OCI-LY7 (cell line): Measurements from ENCODE around the gene PDILT. TPM values are rescaled to one million over a fixed set of nuclear protein-coding genes. Genes with fewer than 3 reads are reported as not detected.

Experiments
- BruUV-seq: library from RNA; stranded (reverse); fragments of 400-500 nt; replicated peaks from 2 replicates; lab custom pipeline; 2021; lab: Mats Ljungman, UMichigan
- CTCF ChIA-PET: fragments of 300-600 bp; sonication (Branson Sonifier 250); formaldehyde crosslinking; loops from one replicate; lab custom pipeline; 2022; ENCODE audit warnings: antibody characterized with exemption; ENCODE audit not compliant: unreplicated experiment; lab: Charles Lee
- POLR2A ChIA-PET: fragments of 300-600 bp; sonication (Branson Sonifier 250); formaldehyde crosslinking; loops from one replicate; lab custom pipeline; 2022; ENCODE audit warnings: antibody characterized with exemption; lab: Charles Lee
- DNase-seq: peaks from one replicate; pipeline ENCODE4 v3.0.0-alpha.2; 2015; ENCODE audit warnings: low spot score
- H2AFZ ChIP-seq: fragments of 200-600 bp; sonication (generic), shearing (Covaris generic); 2 replicates; pipeline ENCODE4 v1.6.1; 2014; ENCODE audit warnings: mild to moderate bottlenecking, antibody characterized with exemption, low read length, moderate library complexity
- H3K27ac ChIP-seq: fragments of 200-600 bp; sonication (generic); 2 replicates; pipeline ENCODE4 v1.5.1; 2014; ENCODE audit warnings: mixed run types, low read depth, mild to moderate bottlenecking, moderate library complexity, low read length, inconsistent platforms; ENCODE audit not compliant: poor library complexity, severe bottlenecking
- H3K36me3 ChIP-seq: fragments of 200-600 bp; sonication (generic); 2 replicates; pipeline ENCODE4 v1.6.1; 2014; ENCODE audit warnings: mild to moderate bottlenecking, antibody characterized with exemption, low read length, moderate library complexity, mixed read lengths; ENCODE audit not compliant: insufficient read depth
- H3K4me1 ChIP-seq: fragments of 200-600 bp; sonication (generic); 2 replicates; pipeline ENCODE4 v1.5.1; 2014; ENCODE audit warnings: mild to moderate bottlenecking, low read length; ENCODE audit not compliant: insufficient read depth, poor library complexity, severe bottlenecking
- H3K4me2 ChIP-seq: fragments of 200-600 bp; sonication (generic); 2 replicates; pipeline ENCODE4 v1.6.1; 2014; ENCODE audit warnings: mild to moderate bottlenecking, low read length
- H3K4me3 ChIP-seq: fragments of 200-600 bp; sonication (generic); 2 replicates; pipeline ENCODE4 v1.5.1; 2014; ENCODE audit warnings: mild to moderate bottlenecking, low read depth, low read length; ENCODE audit not compliant: poor library complexity, severe bottlenecking
- H3K79me2 ChIP-seq: fragments of 200-600 bp; sonication (generic); 2 replicates; pipeline ENCODE4 v1.6.1; 2016; ENCODE audit warnings: low read depth, mild to moderate bottlenecking, low read length, moderate library complexity, mixed read lengths; ENCODE audit not compliant: insufficient read depth
- H3K9me2 ChIP-seq: fragments of 200-600 bp; sonication (generic); 2 replicates; pipeline ENCODE4 v1.6.1; 2016; ENCODE audit warnings: mild to moderate bottlenecking, low read length, mixed read lengths; ENCODE audit not compliant: insufficient read depth
- H3K9me3 ChIP-seq: fragments of 200-600 bp; sonication (generic); 2 replicates; pipeline ENCODE4 v1.6.1; 2014; ENCODE audit warnings: mild to moderate bottlenecking, mixed run types, low read length, mixed read lengths
- H4K20me1 ChIP-seq: fragments of 200-600 bp; sonication (generic); 2 replicates; pipeline ENCODE4 v1.6.1; 2014; ENCODE audit warnings: mild to moderate bottlenecking, antibody characterized with exemption, low read length, moderate library complexity, mixed read lengths; ENCODE audit not compliant: insufficient read depth
- EZH2phosphoT487 ChIP-seq: fragments of 200-600 bp; sonication (generic); IDR thresholded peaks from 2 replicates; pipeline ENCODE4 v1.6.1; 2018; ENCODE audit warnings: low read depth, borderline replicate concordance, mild to moderate bottlenecking, mixed run types, antibody characterized with exemption, low read length, moderate library complexity, mixed read lengths
- intact Hi-C: fragments of 100-400 bp; cut with micrococcal nuclease; formaldehyde crosslinking; loops from one replicate; pipeline ENCODE4 v1.10.0; 2022; ENCODE audit not compliant: unreplicated experiment
- total RNA-seq, 2 experiments: library from RNA; depleted of rRNA in 1 of 2; stranded (reverse); fragments of >200 nt in 1 of 2; shearing (Covaris generic) in 1 of 2; gene quantifications; 2 replicates each; pipeline ENCODE4 v1.2.3, GENCODE V29; 2014 to 2022
- TF ChIP-seq, protein P1 (sequence below): fragments of 200-600 bp; sonication (generic); conservative IDR thresholded peaks from 2 replicates; pipeline ENCODE4 v1.5.1; 2014; ENCODE audit warnings: mild to moderate bottlenecking, antibody characterized with exemption, low read length, moderate library complexity, mixed read lengths

The PDILT gene
- total RNA-seq, 2 experiments from 2014 or later: not detected

DNA sequence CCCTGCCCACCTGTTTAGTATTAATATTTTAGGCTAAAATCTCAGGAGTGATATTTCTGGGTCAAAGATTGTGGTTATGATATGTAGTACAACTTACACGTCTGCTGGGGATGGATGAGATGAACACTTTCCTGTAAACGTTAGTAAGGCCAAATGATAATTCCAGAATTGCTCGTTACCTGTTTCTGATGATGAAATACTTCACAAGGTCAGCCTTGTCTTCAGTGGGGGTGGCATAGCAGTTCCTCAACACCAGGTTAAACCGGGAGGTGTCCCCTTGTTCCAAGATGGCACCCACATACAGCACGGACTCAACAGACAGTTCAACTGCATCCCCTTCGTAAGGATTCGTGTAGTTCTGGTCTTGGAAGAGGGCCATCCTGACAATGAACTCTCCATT, 86.5 kb downstream of the PDILT start:
- H3K36me3 ChIP-seq: no peaks in the 10 kb centered on the region
- CTCF ChIA-PET: no interaction called here
- H3K9me3 ChIP-seq: no peaks in the 10 kb centered on the region
- POLR2A ChIA-PET: no interaction called here
- TF ChIP-seq, protein P1, sequence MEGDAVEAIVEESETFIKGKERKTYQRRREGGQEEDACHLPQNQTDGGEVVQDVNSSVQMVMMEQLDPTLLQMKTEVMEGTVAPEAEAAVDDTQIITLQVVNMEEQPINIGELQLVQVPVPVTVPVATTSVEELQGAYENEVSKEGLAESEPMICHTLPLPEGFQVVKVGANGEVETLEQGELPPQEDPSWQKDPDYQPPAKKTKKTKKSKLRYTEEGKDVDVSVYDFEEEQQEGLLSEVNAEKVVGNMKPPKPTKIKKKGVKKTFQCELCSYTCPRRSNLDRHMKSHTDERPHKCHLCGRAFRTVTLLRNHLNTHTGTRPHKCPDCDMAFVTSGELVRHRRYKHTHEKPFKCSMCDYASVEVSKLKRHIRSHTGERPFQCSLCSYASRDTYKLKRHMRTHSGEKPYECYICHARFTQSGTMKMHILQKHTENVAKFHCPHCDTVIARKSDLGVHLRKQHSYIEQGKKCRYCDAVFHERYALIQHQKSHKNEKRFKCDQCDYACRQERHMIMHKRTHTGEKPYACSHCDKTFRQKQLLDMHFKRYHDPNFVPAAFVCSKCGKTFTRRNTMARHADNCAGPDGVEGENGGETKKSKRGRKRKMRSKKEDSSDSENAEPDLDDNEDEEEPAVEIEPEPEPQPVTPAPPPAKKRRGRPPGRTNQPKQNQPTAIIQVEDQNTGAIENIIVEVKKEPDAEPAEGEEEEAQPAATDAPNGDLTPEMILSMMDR: no peak
- no peak for TF ChIP-seq EZH2phosphoT487
- no peak overlapping the region for H3K4me3 ChIP-seq
- DNase-seq: no peak
- no peak overlapping the region for H3K27ac ChIP-seq
- H3K9me2 ChIP-seq: no peaks in the 10 kb centered on the region
- no peaks in the 10 kb centered on the region for H4K20me1 ChIP-seq
- BruUV-seq: no TSS peak
- no peaks in the 10 kb centered on the region for H3K4me1 ChIP-seq
- intact Hi-C loops: no loop called here
- H3K4me2 ChIP-seq: no peak overlapping the region
- H3K79me2 ChIP-seq: no peaks in the 10 kb centered on the region
- H2AFZ ChIP-seq: no peak overlapping the region

DNA sequence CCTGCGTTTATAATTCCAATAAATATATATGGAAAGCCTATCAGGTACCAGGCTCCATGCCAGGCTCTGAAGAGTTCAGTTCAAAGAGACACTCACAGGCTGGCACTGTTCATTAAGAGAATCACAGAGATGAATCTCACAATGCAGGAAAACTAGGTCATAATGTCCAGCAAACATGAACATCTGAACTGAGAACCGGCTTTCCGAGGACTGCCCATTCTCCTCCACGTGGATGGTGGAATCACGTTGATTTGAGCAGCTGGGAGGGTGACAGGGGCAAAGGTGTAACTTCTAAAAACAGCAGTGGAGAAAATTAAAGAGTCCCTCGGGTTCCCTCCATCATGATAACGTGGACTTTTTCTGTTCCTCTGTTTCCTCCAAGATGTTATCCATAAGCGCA, 87.4 kb downstream of the PDILT start:
- DNase-seq: no peak
- no peaks in the 10 kb centered on the region for H3K36me3 ChIP-seq
- intact Hi-C loops: no loop called here
- TF ChIP-seq, protein P1: no peak
- no peak for TF ChIP-seq EZH2phosphoT487
- H3K4me1 ChIP-seq: no peaks in the 10 kb centered on the region
- H2AFZ ChIP-seq: no peak overlapping the region
- no peak overlapping the region for H3K4me2 ChIP-seq
- no peak overlapping the region for H3K27ac ChIP-seq
- no peaks in the 10 kb centered on the region for H3K9me3 ChIP-seq
- CTCF ChIA-PET: no interaction called here
- H3K9me2 ChIP-seq: no peaks in the 10 kb centered on the region
- no TSS peak for BruUV-seq
- H3K4me3 ChIP-seq: no peak overlapping the region
- no peaks in the 10 kb centered on the region for H3K79me2 ChIP-seq
- no peaks in the 10 kb centered on the region for H4K20me1 ChIP-seq
- POLR2A ChIA-PET: no interaction called here

DNA sequence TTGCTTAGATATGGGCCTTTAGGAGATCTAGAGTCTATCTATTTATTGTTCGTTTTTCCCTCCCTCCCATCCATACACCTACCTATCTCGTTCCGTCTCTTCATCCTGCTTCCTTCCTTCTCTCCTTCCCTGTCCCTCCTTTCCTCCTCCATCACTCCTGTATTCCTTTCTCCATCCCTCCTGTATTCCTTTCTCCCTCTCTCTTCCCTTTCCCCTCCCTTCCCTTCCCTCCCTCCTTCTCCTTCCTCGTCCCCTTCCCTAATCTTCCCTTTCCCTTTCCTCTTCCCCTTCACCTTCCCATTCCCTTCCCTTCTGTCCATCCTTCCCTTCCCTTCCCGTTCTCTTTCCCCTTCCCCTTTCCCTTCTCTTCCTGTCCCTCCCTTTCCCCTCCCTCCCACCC, 87.8 kb downstream of the PDILT start:
- DNase-seq: no peak
- Histone ChIP-seq H3K36me3 (no peaks in the 10 kb centered on the region), H2AFZ (no peak overlapping the region)

More for the DNA sequence above, 87.8 kb downstream of the PDILT start:
- Histone ChIP-seq H3K9me3 (no peaks in the 10 kb centered on the region), H3K4me1 (no peaks in the 10 kb centered on the region), H3K9me2 (no peaks in the 10 kb centered on the region), H3K27ac (no peak overlapping the region), H3K4me2 (no peak overlapping the region), H3K4me3 (no peak overlapping the region), H3K79me2 (no peaks in the 10 kb centered on the region), H4K20me1 (no peaks in the 10 kb centered on the region)
- TF ChIP-seq, protein P1: no peak
- no peak for TF ChIP-seq EZH2phosphoT487
- intact Hi-C loops: no loop called here
- ChIA-PET POLR2A (no interaction called here), CTCF (no interaction called here)
- no TSS peak for BruUV-seq
